ENCODE measurements around the gene ATP9B.

The ATP9B gene

GRCh38 chr18:79424008-79424565, 354.9 kb downstream of the ATP9B start:
- no peak for DNase-seq (ENCODE audit: low spot score)

GRCh38 chr18:79424880-79425568, 355.8 kb downstream of the ATP9B start:
- DNase-seq (ENCODE audit: low spot score), result no peak

GRCh38 chr18:79425569-79425886, 356.3 kb downstream of the ATP9B start:
- DNase-seq (ENCODE audit: low spot score), result no peak

GRCh38 chr18:79426376-79427300, 357.4 kb downstream of the ATP9B start:
- no peak for DNase-seq (ENCODE audit: low spot score)

GRCh38 chr18:79427368-79428225, 358.4 kb downstream of the ATP9B start:
- DNase-seq (ENCODE audit: low spot score), result no peak

All from SK-N-DZ (cell line).